Stimulated activated naive CD4-positive, alpha-beta T cell treated with Interleukin-2 at 50 U/mL for 16 hours (primary cell): Measurements from ENCODE around the gene KCNJ5.

Experiments
- DNase-seq: peaks from one replicate; lab custom pipeline; 2025; lab: John Stamatoyannopoulos, UW

Gene KCNJ5

DNA sequence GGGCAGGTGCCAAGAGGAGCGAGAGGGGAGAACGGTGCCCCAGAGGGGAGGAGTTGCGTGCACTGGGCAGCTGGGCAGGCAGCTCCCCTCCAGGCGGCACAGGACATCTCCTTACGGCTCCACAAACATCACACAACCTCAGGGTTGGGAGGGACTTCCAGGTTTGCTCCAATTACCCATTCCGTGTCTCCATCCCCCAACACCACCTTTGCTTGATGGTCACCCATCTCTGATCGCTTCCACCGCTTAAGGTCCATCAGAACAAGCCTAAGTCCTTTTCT is 66.0 kb downstream of the KCNJ5 start:
- DNase-seq: no peak

DNA sequence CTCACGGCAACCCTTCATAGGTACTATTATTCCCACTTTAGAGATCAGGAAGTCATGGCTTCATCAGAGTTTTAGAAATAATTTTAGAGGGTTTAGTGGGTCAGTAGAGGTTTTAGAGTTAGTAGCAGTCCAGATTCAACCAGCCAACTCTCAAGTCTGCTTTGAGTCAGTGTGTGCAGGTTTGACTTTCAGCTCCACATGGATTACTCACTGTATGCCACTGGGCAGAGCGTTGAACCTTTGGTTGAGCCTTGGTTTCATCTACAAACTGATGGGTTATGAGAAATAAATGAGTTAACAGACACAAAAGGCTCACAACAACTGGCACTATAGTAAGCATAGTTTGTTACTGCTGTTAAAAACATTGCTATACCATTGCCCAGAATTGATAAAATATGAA is 70.5 kb downstream of the KCNJ5 start:
- DNase-seq: no peak

GRCh38 chr11:128962896-128963295 is 71.7 kb downstream of the KCNJ5 start:
- no peak for DNase-seq

DNA sequence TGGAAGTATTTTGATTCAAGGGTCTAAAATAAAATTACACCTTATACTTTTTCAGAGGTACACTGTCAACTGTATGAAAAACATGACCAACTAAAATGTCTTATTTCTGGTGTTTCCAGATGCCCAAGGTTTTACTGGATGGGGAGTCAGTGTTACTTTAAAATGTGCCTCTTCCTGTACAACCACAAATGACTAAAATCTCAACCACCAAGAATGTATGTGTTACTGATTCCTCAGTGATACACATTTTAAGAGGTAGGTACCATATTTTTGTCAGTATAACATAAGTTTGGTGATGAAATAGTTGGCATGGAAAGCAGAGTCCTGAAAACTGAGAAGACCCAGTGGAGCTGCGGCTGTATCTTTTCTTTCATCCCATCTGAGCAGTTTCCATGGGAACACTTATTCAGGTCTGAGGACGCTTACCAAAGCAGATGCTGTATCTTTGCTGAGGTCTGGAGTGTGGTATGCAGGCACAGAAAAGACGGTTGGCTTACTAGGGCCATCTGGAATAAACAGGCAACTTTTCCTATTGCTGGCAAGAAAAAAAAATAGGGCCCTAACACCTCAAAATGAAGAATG is 72.7 kb downstream of the KCNJ5 start:
- DNase-seq: no peak

GRCh38 chr11:128964463-128964930 is 73.3 kb downstream of the KCNJ5 start:
- DNase-seq: no peak

GRCh38 chr11:128965485-128965884 is 74.3 kb downstream of the KCNJ5 start:
- DNase-seq: no peak

DNA sequence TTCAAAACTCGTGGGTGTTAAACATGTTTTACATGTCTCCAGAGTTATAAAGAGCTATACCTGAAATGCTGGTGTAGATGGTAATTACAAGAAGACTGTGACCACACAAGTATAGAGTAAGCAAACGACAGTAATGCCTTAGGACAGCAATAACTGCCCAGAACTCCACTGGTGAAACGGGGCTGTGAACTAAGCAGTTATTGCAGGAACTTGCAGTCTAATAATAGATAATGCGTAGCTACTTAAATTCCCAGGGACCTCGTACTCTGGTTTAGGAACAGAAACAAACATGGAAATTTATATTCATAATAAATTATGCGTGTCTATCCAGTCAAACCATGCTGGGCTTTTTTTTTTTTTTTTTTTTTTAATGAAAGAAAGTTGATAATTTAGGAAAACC is 76.4 kb downstream of the KCNJ5 start:
- no peak for DNase-seq

DNA sequence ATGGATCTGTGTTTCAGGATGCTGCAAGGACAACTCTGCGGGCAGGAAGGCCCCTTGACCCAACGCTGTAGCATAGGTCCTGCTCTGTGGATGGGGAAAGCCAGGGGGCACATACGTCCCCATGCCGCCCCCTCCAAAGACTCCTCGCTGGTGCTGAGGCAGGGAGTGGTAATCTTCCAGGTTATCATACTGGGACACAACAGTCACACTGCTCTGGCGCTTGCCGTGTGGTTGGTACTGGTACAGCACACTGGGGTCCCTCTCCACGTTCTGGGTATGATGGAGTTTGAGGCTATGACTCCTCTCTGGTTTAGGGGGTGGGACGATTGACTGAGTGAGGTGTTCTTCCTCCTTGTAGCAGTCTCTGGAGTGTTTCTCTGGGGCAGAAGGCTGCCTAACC is 77.8 kb downstream of the KCNJ5 start:
- no peak for DNase-seq
